ENCODE measurements around the gene DNAH8.

DNA sequence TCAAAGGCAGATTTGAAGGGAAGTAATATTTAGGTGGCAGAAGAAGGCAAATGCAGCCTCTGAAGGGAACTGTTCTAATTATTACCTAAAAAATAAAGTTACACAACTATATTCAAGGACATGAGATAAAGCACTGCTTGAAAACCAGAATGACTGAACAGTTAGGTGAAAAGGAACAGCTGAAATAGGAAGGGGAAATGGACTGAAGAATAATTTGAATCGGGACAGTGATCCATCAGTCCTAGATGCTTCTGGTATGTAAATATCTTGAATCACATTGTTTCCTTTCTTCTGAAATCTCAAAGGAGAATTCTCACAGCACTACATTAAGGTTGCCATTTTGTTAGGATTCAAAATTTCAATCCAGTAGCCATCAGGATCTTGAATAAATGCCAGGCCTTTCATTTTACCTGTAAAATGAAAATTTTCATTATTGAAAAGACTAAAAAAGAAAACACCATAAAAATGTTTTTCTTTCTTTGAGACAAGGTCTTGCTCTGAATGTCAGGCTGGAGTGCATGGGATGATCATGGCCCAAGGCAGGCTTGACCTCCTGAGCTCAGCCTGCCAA lies 38.1 kb upstream of the DNAH8 start:
- TF ChIP-seq, protein P1, sequence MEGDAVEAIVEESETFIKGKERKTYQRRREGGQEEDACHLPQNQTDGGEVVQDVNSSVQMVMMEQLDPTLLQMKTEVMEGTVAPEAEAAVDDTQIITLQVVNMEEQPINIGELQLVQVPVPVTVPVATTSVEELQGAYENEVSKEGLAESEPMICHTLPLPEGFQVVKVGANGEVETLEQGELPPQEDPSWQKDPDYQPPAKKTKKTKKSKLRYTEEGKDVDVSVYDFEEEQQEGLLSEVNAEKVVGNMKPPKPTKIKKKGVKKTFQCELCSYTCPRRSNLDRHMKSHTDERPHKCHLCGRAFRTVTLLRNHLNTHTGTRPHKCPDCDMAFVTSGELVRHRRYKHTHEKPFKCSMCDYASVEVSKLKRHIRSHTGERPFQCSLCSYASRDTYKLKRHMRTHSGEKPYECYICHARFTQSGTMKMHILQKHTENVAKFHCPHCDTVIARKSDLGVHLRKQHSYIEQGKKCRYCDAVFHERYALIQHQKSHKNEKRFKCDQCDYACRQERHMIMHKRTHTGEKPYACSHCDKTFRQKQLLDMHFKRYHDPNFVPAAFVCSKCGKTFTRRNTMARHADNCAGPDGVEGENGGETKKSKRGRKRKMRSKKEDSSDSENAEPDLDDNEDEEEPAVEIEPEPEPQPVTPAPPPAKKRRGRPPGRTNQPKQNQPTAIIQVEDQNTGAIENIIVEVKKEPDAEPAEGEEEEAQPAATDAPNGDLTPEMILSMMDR (IDR thresholded peaks at IDR 0.05), result no peak
- no peak for TF ChIP-seq POLR2A (IDR thresholded peaks at IDR 0.05)
